ENCODE results near the gene SLC30A1.

DNA sequence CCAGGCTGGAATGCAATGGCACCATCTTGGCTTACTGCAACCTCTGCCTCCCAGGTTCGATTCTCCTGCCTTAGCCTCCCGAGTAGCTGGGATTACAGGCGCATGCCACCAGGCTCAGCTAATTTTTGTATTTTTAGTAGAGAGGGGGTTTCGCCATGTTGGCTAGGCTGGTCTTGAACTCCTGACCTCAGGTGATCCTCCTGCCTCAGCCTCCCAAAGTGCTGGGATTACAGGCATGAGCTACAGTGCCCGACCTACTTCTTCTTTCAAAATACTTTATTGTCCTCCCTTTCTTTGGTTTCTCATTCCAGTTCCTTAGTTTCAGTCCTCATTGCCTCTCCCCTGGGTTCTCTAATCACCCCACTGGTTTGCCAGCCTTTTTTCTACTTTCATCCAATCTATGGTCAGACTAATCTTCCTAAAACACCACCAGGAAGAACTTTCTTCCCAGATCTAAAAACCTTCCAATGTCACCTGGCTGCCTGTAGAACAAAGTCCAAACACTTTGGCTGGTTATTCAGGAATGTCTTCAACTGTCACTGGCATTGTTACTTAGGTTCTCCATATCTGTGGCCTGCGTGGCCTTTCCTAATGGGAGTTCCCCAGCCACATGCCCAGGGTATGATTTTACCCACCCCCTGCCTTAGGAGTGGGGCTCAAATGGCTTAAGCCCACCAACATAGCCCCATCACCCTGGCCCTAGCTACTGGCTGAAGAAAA lies 29.0 kb upstream of the SLC30A1 start:
- TF ChIP-seq USF2 (IDR thresholded peaks at IDR 0.05; ENCODE audit: borderline replicate concordance, low read depth, low read length) (no peak), RFX5 (IDR thresholded peaks at IDR 0.05; ENCODE audit: low read length) (no peak), RXRA (IDR thresholded peaks at IDR 0.05; ENCODE audit: borderline replicate concordance, low read depth) (no peak), FOXM1 (IDR thresholded peaks at IDR 0.05; ENCODE audit: low read depth) (no peak)
- TF ChIP-seq, protein P1, sequence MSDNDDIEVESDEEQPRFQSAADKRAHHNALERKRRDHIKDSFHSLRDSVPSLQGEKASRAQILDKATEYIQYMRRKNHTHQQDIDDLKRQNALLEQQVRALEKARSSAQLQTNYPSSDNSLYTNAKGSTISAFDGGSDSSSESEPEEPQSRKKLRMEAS (IDR thresholded peaks at IDR 0.05; ENCODE audit: low read depth): no peak

All from SK-N-SH (cell line).